Activated T-cell treated with anti-CD3 and anti-CD28 coated beads, Interleukin-2, amount 50 U/mL, for 4 hours (primary cell): ENCODE measurements around the gene MRPL14. TPM values are rescaled to one million over a fixed set of nuclear protein-coding genes. Genes with fewer than 3 reads are reported as not detected.
A peak's percentile ranks its signal among the peaks of the same experiment; 100 is the strongest.

Source experiments
- ATAC-seq, 2 donors: fragments of 200-7000 bp; cut with Tn5 transposase; one replicate each; pipeline ENCODE4 v1.10.0; 2021
- DNase-seq: peaks from one replicate; pipeline ENCODE4 v3.0.0-alpha.2; 2020
- H3K27me3 Mint-ChIP-seq: one replicate; pipeline ENCODE4 v1.8.0; 2021; ENCODE audit warnings: low read depth, mixed read lengths
- H3K36me3 Mint-ChIP-seq: one replicate; pipeline ENCODE4 v1.8.0; 2022; ENCODE audit warnings: mixed read lengths; ENCODE audit not compliant: insufficient read depth
- H3K4me1 Mint-ChIP-seq: one replicate; pipeline ENCODE4 v1.8.0; 2021; ENCODE audit warnings: low read depth, mixed read lengths
- H3K4me3 Mint-ChIP-seq: one replicate; pipeline ENCODE4 v1.8.0; 2021; ENCODE audit warnings: mild to moderate bottlenecking, moderate library complexity, mixed read lengths
- H3K9me3 Mint-ChIP-seq: one replicate; pipeline ENCODE4 v1.8.0; 2021; ENCODE audit warnings: mixed read lengths
- total RNA-seq, 3 donors: library from RNA; stranded (reverse); gene quantifications; one replicate each; pipeline ENCODE4 v1.2.1, GENCODE V29; 2021

Gene MRPL14
- total RNA-seq, 3 donors from 2014 or later: 51.0 to 87.9 (median 56.6) TPM

GRCh38 chr6:44139351-44139743 lies 12.1 kb upstream of the MRPL14 start:
- DNase-seq (no peak), ATAC-seq (no peak)
- H3K4me1 Mint-ChIP-seq: no peaks in the 10 kb centered on the region
- no peaks in the 10 kb centered on the region for H3K9me3 Mint-ChIP-seq
- H3K36me3 Mint-ChIP-seq: peaks cover 15% of the 10 kb centered on the region
- H3K27me3 Mint-ChIP-seq: no peaks in the 10 kb centered on the region
- H3K4me3 Mint-ChIP-seq: no peak overlapping the region

- no peak overlapping the region for H3K4me3 Mint-ChIP-seq
- peaks cover 12% of the 10 kb centered on the region for H3K36me3 Mint-ChIP-seq
- H3K27me3 Mint-ChIP-seq: no peaks in the 10 kb centered on the region
- DNase-seq: no peak
- H3K9me3 Mint-ChIP-seq: no peaks in the 10 kb centered on the region
- no peaks in the 10 kb centered on the region for H3K4me1 Mint-ChIP-seq
- ATAC-seq: no peak
These were observed 11.6 kb upstream of the MRPL14 start for GRCh38 chr6:44138717-44139350.

GRCh38 chr6:44135875-44136274 lies 8.6 kb upstream of the MRPL14 start:
- H3K4me3 Mint-ChIP-seq: no peak overlapping the region
- no peaks in the 10 kb centered on the region for H3K27me3 Mint-ChIP-seq
- no peaks in the 10 kb centered on the region for H3K9me3 Mint-ChIP-seq
- H3K36me3 Mint-ChIP-seq: peaks cover 12% of the 10 kb centered on the region
- no peak for ATAC-seq
- DNase-seq: no peak
- peaks cover 13% of the 10 kb centered on the region for H3K4me1 Mint-ChIP-seq

- H3K27me3 Mint-ChIP-seq: no peaks in the 10 kb centered on the region
- H3K36me3 Mint-ChIP-seq: peaks cover 9% of the 10 kb centered on the region
- peaks cover 13% of the 10 kb centered on the region for H3K4me1 Mint-ChIP-seq
- DNase-seq: no peak
- no peaks in the 10 kb centered on the region for H3K9me3 Mint-ChIP-seq
- no peak overlapping the region for H3K4me3 Mint-ChIP-seq
- no peak for ATAC-seq
These were observed 8.0 kb upstream of the MRPL14 start for GRCh38 chr6:44135173-44135758.

GRCh38 chr6:44133981-44134711 lies 6.9 kb upstream of the MRPL14 start:
- Mint-ChIP-seq H3K9me3 (no peaks in the 10 kb centered on the region), H3K4me1 (peaks cover 20% of the 10 kb centered on the region), H3K4me3 (no peak overlapping the region), H3K36me3 (peaks cover 1% of the 10 kb centered on the region), H3K27me3 (no peaks in the 10 kb centered on the region)
- DNase-seq (no peak), ATAC-seq (no peak)

- Mint-ChIP-seq H3K27me3 (no peaks in the 10 kb centered on the region), H3K36me3 (peaks cover 1% of the 10 kb centered on the region), H3K9me3 (no peaks in the 10 kb centered on the region), H3K4me3 (no peak overlapping the region), H3K4me1 (peaks cover 23% of the 10 kb centered on the region)
- no peak for DNase-seq
- peak in 1 of 2 donors; percentile 39 for ATAC-seq
These were observed 6.0 kb upstream of the MRPL14 start for GRCh38 chr6:44133003-44133931.

- Mint-ChIP-seq H3K36me3 (peaks cover 1% of the 10 kb centered on the region), H3K4me3 (no peak overlapping the region), H3K27me3 (no peaks in the 10 kb centered on the region), H3K4me1 (peaks cover 24% of the 10 kb centered on the region), H3K9me3 (no peaks in the 10 kb centered on the region)
- no peak for DNase-seq
- ATAC-seq: no peak
These were observed 5.2 kb upstream of the MRPL14 start for GRCh38 chr6:44132476-44132875.

- no peak for ATAC-seq
- peaks cover 1% of the 10 kb centered on the region for H3K36me3 Mint-ChIP-seq
- peaks cover 24% of the 10 kb centered on the region for H3K4me1 Mint-ChIP-seq
- no peaks in the 10 kb centered on the region for H3K27me3 Mint-ChIP-seq
- no peak for DNase-seq
- no peak overlapping the region for H3K4me3 Mint-ChIP-seq
- no peaks in the 10 kb centered on the region for H3K9me3 Mint-ChIP-seq
These were observed 4.6 kb upstream of the MRPL14 start for GRCh38 chr6:44131892-44132291.

- Mint-ChIP-seq H3K4me3 (no peak overlapping the region), H3K27me3 (no peaks in the 10 kb centered on the region), H3K4me1 (peaks cover 40% of the 10 kb centered on the region), H3K9me3 (no peaks in the 10 kb centered on the region), H3K36me3 (peaks cover 1% of the 10 kb centered on the region)
- no peak for DNase-seq
- no peak for ATAC-seq
These were observed 2.6 kb upstream of the MRPL14 start for GRCh38 chr6:44129841-44130322.

GRCh38 chr6:44128020-44128917 lies 1.0 kb upstream of the MRPL14 start:
- Mint-ChIP-seq H3K27me3 (no peaks in the 10 kb centered on the region), H3K36me3 (peaks cover 1% of the 10 kb centered on the region), H3K4me3 (peak overlapping the region; percentile 79), H3K9me3 (no peaks in the 10 kb centered on the region), H3K4me1 (peaks cover 54% of the 10 kb centered on the region)
- ATAC-seq: no peak
- no peak for DNase-seq

- no peaks in the 10 kb centered on the region for H3K9me3 Mint-ChIP-seq
- H3K36me3 Mint-ChIP-seq: peaks cover 1% of the 10 kb centered on the region
- ATAC-seq (peak; percentile 85 to 87), DNase-seq (peak; percentile 71)
- H3K4me3 Mint-ChIP-seq: peak overlapping the region; percentile 79
- H3K27me3 Mint-ChIP-seq: no peaks in the 10 kb centered on the region
- H3K4me1 Mint-ChIP-seq: peaks cover 58% of the 10 kb centered on the region
These were observed 717 bp downstream of the MRPL14 start for GRCh38 chr6:44126320-44127149.

- ATAC-seq (no peak), DNase-seq (no peak)
- H3K36me3 Mint-ChIP-seq: peaks cover 6% of the 10 kb centered on the region
- no peaks in the 10 kb centered on the region for H3K27me3 Mint-ChIP-seq
- H3K4me3 Mint-ChIP-seq: peak overlapping the region; percentile 6
- H3K9me3 Mint-ChIP-seq: no peaks in the 10 kb centered on the region
- peaks cover 72% of the 10 kb centered on the region for H3K4me1 Mint-ChIP-seq
These were observed 3.7 kb downstream of the MRPL14 start for GRCh38 chr6:44123544-44123943.

- Mint-ChIP-seq H3K9me3 (no peaks in the 10 kb centered on the region), H3K4me1 (peaks cover 75% of the 10 kb centered on the region), H3K36me3 (peaks cover 6% of the 10 kb centered on the region), H3K27me3 (no peaks in the 10 kb centered on the region), H3K4me3 (peak overlapping the region; percentile 32)
- DNase-seq: no peak
- no peak for ATAC-seq
These were observed 4.5 kb downstream of the MRPL14 start for GRCh38 chr6:44122801-44123200.
